ENCODE data around the gene APMAP.
"Not testable (repeated sequence)": the region's sequence is repeated elsewhere in the genome, so short reads cannot be mapped to it uniquely, and the experiment has no call there.

APMAP gene

DNA sequence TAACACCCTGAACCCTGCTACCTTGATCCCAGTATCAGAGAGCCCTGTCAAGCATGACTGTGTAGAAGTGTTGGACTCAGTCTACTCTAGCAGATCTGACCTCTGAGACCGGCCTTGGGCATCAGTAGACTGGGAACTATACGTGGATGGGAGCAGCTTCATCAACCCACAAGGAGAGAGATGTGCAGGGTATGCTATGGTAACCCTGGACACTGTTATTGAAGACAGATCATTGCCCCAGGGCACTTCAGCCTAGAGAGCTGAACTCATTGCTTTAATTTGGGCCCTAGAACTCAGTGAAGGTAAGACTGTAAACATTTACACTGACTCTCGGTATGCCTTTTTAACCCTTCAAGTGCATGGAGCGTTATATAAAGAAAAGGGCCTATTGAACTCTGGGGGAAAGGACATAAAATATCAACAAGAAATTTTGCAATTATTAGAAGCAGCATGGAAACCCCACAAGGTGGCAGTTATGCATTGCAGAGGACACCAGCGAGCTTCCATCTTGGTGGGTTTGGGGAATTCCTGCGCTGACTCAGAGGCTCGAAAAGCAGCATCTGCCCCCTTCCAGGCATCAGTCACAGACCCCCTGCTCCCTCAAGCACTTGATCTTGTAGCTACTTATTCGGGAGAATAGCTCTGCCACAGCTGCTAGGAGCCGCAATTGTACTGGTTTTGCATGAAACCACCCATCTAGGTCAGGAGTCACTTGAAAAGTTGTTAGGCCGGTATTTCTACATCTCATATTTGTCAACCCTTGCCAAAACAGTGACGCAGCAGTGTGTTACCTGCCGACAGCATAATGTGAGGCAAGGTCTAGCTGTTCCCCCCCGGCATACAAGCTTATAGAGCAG is 62.5 kb downstream of the APMAP start:
- DNase-seq = not testable (repeated sequence)

DNA sequence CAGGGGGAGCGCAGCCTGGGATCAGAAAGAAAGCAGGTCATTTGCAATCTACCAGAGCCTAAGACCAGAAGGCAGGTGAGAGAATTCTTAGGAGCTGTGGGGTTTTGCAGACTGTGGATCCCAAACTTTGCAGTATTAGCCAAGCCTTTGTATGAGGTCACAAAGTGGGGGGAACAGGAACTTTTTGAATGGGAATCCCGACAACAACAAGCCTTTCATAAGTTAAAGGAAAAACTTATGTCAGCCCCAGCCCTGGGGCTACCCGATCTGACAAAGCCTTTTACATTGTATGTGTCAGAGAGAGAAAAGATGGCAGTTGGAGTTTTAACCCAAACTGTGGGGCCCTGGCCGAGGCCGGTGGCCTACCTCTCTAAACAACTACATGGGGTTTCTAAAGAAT is 63.3 kb downstream of the APMAP start:
- not testable (repeated sequence) for DNase-seq

DNA sequence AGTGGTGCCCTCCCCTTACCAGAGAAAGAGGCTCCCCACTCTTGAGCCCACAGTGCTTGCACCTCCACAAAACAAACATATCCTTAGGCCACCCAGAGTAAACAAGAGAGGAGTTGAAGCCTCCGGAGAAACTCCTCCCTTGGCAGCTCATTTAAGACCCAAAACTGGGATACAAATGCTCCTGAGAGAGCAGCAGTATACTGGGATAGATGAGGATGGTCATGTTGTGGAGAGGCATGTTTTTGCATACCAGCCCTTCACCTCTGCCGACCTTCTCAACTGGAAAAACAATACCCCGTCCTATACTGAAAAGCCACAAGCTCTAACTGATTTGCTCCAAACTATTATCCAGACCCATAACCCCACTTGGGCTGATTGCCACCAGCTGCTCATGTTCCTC is 71.8 kb downstream of the APMAP start:
- not testable (repeated sequence) for DNase-seq

DNA sequence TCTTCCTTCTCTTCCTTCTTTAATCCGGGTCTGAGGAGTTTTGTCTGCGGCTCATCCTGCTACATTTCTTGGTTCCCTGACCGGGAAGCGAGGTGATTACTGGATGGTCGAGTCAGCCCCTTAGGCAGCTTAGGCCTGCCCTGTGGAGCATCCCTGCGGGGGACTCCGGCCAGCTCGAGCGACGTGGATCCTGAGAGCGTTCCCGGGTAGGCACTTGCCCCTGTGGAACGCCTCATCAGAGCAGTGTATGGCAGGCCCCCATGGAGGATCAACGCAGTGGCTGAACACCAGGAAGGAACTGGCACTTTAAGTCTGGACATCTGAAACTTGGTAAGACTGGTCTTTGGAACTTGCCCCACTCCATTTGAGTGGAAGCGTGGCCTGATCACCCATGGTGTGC is 72.9 kb downstream of the APMAP start:
- DNase-seq = not testable (repeated sequence)

DNA sequence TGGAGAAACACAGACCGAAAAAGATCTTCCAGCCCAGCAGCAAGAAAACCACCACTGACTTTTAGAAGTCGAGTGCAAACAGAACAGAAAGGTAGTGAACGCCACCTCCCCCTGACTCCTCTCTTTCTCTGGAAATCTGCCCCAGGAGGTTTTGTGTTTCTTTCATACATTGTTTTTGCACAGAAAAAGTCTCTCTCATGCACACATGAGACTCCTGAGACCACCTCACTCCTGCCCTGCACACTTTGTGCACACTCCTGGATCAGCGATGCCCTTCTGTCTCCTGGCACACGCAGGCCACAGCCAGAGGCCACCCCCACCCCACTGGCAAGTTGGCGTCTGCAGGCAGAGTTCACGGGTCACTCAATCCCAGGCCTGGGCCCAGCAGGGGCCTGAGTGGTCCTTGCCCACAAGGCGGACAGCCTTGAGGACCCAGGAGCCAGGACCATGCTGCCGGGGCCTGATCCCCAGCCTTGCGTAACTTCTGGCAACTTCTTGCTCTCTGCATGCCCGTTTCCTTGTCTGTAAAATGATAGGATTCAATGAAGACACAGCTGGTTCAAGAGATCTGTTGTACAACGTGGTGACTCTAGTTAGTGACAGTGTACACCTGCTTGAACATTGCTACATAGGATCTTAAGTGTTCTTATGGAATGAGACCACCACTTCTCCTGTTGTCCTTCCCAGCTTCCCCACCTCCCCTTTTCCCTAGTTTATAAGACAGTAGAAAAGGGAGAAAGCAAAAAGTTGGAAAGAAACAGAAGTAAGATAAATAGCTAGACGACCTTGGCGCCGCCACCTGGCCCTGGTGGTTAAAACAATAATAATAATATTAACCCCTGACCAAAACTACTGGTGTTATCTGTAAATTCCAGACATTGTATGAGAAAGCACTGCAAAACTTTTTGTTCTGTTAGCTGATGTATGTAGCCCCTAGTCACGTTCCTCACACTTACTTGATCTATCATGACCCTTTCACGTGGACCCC is 73.7 kb downstream of the APMAP start:
- no peak for DNase-seq

DNA sequence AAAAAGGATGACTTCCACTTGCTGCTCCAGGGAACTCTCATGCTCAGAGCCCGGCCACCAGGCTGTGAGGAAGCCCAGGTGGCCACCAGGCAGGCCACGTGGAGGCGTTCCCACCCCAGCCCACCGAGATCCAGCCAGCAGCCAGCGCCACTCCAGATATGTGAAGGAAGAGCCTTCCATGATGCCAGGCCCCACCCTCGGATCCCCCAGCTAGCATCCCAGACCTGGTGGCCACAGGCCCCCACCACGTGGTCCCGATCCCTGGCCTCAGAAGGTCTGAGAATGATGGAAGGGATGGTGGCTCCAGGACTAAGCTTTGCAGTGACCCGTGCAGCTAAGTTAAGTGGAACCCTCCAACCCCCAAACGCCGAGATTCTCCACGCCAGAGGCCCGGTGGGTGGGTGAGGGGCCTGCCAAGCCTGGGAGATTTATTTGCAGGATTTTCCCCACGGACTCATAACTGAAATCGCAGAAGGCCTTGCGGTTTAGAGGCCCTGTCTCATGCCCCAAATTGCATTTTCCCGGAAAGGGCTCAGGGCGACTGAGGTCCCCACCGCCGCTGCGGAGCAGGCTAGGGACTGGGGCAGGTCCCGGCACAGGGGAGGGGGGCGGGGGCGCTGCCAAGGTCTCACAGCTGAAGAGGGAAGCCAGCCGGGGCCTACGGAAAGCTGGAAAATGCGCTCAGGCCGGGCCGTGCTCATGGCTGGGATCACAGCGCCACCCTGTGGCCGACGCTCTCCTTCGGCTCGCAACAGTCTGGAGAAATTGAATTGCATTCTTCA is 74.6 kb downstream of the APMAP start:
- DNase-seq = no peak

DNA sequence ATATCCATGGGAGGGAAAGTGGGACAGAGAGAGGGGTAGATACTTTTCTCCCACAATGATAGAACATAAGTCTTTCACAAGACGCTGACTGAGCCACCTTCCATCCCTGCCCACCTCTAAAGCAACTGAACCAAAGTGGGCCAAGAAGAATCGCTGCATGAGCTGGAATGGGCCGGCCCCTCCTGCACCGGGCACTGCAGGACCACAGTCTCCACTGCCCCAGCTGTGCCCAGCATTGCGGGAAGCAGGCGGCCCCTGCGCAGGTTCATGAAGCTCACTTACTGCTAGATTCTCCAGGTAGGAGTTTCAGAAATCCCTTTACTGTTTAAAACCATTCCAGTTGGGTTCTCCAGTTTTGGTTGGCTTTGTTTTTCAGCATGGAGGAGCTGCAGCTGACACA is 75.5 kb downstream of the APMAP start:
- DNase-seq = no peak

DNA sequence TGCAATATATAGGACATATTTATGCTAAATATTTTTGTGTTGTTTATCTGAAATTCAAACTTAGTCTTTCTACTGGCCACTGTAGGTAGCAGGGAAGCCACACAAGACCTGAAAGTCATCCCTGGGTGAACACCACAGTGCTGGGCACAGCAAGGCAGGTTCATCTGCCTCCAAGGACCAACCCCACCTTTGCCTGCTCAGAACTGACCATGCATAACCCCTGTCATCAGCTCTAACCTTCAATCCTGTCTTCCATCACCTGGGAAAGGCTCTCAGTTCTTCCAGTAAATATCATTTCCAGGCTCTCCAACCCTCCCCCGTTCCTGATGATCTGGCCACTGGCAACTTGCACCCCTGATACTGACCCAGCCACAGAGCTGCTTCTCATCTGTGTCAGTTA is 76.1 kb downstream of the APMAP start:
- no peak for DNase-seq

DNA sequence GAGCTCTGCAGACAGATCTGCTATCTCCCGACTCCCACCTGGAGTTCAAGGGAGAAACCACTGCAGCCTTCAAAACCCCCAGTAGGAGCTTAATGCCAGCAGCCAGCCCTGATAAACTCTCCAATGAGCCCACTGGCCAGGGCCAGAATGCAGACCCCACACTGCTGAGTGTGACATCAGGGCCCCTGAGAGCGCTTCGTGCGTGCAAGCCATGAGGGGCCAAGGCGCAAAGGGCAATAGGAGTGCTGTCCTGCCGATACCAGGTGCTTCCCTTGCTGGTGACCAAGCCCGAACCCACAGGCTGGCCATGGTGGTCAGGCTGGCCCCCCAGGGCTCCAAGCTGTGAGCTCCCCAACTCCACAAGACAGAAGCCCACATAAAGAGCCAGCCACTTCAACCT is 76.7 kb downstream of the APMAP start:
- no peak for DNase-seq

DNA sequence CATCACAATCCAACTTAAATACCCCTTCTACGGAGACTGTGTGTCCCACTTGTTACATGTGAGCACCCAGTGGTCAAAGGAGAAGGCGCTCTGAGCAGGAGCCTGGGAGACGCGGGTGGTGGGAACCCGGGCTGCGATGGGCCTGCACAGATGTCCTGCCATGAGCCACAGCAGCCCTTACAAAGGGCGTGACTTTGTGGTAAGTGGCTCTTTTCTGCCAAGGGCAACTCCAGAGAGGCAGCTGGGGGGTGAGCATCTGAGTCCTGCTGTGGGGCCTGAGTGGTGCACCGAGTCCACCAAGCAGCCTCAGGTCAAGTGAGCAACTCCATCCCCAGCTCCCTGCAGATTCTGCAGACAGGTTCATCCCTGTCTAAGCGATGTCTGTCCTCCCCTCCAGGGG is 77.1 kb downstream of the APMAP start:
- DNase-seq = no peak

DNA sequence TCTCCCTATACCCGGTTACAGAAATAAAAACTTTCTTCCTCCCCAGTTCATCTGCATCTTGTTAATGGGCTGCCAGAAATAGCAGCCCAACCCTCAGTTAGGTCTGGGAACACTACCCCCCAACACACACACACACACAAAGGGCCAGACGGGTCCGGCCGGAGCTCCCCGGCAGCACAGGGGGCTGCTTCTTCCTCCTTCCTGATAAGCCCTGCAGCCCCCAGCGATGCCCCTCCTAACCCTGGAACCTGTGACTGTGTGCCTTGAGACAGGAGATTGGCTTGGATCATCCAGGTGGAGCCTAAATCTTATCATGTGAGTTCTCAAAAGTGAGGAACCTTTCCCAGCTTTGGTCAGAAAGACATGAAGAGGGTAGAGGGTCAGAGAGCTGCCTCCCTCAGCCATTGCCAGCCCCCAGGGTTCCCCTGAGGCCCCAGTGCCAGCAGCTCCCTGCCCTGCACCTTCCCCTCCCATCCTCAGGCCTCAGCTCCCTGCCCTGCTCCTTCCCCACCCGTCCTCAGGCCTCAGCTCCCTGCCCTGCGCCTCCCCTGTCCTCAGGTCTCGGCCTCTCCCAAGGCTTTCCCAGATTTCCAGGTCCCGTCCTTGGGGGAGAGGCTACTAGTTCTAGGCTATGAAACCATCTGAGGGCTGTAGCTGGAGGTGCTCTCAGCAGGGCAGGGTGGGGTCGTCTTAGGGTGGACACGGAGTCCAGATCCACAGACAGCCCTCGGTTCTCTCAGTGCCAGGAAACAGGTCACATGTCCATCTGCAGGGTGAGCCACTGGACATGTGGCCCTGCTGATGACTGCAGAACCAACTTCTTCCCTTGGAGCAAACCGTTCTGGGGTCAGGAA is 77.9 kb downstream of the APMAP start:
- no peak for DNase-seq

DNA sequence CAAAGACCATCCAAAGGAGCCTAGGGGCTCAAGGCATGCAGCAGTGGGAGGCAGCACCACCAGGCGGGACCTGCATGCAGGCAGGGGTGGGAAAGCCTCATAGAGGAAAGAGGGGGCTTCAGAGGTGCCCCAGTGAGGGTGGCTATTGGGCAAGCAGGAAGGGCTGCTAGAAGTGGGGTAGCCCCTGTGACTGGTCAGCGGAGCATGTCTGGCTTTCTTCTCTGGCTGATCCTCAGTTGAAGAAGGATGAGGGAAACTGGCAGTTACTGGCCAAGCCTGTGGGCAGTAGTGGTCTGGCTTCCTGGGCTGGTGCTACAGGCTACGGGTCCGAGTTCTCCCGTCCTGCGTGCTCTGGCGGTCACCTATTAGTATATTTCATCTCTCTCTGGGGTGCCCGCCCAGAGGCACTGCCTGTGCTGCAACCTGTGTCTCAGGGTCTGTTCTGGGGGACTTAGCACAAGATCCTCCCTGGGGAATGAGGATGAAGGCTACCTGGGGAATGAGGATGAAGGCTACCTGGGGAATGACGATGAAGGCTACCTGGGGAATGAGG is 79.4 kb downstream of the APMAP start:
- DNase-seq = no peak
